OCI-LY1 (cell line): ENCODE measurements around the gene SORBS1.

ENCODE experiments used
- EZH2 ChIP-seq: fragments of 200-600 bp; sonication (generic), shearing (Covaris generic); IDR thresholded peaks from 2 replicates; pipeline ENCODE4 v1.8.0; 2017; ENCODE audit warnings: borderline replicate concordance, mixed run types, mild to moderate bottlenecking, antibody characterized with exemption, low read length, moderate library complexity, mixed read lengths
- TF ChIP-seq, protein P1 (sequence below): fragments of 200-600 bp; sonication (generic), shearing (Covaris generic); IDR thresholded peaks from 2 replicates; pipeline ENCODE4 v1.5.1; 2017; ENCODE audit warnings: mild to moderate bottlenecking, antibody characterized with exemption, low read length, moderate library complexity, mixed read lengths

DNA sequence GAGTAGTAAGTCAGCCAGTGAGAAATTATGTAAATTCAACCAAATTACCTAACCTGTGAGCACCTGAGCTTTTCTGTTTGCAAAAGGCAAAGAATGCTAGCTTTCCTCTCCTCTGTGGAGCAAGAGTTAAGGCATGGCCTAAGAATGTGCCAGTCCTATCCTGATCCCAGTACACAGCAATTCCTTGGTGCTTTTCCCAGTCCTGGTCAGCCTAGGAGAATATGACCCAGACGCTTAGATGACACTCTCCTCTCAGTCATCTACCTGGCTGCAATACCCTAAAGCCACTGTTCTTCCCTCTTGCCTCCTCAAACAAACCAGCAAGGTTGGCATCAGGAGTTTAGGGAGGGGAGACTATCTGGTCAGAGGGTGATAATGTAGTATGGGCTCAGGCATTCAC is 274.5 kb downstream of the SORBS1 start:
- TF ChIP-seq, protein P1, sequence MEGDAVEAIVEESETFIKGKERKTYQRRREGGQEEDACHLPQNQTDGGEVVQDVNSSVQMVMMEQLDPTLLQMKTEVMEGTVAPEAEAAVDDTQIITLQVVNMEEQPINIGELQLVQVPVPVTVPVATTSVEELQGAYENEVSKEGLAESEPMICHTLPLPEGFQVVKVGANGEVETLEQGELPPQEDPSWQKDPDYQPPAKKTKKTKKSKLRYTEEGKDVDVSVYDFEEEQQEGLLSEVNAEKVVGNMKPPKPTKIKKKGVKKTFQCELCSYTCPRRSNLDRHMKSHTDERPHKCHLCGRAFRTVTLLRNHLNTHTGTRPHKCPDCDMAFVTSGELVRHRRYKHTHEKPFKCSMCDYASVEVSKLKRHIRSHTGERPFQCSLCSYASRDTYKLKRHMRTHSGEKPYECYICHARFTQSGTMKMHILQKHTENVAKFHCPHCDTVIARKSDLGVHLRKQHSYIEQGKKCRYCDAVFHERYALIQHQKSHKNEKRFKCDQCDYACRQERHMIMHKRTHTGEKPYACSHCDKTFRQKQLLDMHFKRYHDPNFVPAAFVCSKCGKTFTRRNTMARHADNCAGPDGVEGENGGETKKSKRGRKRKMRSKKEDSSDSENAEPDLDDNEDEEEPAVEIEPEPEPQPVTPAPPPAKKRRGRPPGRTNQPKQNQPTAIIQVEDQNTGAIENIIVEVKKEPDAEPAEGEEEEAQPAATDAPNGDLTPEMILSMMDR = no peak
- TF ChIP-seq EZH2 = no peak
